Panc1 (cell line): ENCODE data around the gene RBP5. TPM values are rescaled to one million over a fixed set of nuclear protein-coding genes. Genes with fewer than 3 reads are reported as not detected.

Source experiments
- ATAC-seq: fragments of 200-7000 bp; cut with Tn5 transposase; 2 replicates; pipeline ENCODE4 v1.9.1; 2020; ENCODE audit warnings: mild to moderate bottlenecking, moderate library complexity
- BruUV-seq: library from RNA; stranded (reverse); fragments of 400-500 nt; replicated peaks from 2 replicates; lab custom pipeline; 2021; lab: Mats Ljungman, UMichigan
- CTCF ChIA-PET: fragments of 300-600 bp; sonication (Branson Sonifier 250); formaldehyde crosslinking; loops from one replicate; lab custom pipeline; 2022; ENCODE audit warnings: antibody characterized with exemption; lab: Charles Lee
- POLR2A ChIA-PET: fragments of 300-600 bp; sonication (Branson Sonifier 250); formaldehyde crosslinking; loops from one replicate; lab custom pipeline; 2022; ENCODE audit warnings: antibody characterized with exemption; lab: Charles Lee
- DNase-seq: peaks from one replicate; pipeline ENCODE4 v3.0.0-alpha.2; 2010; ENCODE audit warnings: low read depth, low spot score
- H3K27ac ChIP-seq: 2 replicates; pipeline ENCODE4 v1.5.1; 2011; ENCODE audit warnings: mild to moderate bottlenecking, low read length, inconsistent platforms
- H3K27me3 ChIP-seq: fragments of 200-500 bp; sonication (Bioruptor generic); 2 replicates; pipeline ENCODE4 v1.6.0; 2014; ENCODE audit warnings: low read length, inconsistent platforms; ENCODE audit not compliant: control insufficient read depth, insufficient read depth
- H3K36me3 ChIP-seq: fragments of 200-500 bp; sonication (Bioruptor generic); 2 replicates; pipeline ENCODE4 v1.5.1; 2014; ENCODE audit warnings: inconsistent platforms, mild to moderate bottlenecking, low read length, moderate library complexity; ENCODE audit not compliant: control insufficient read depth, insufficient read depth
- H3K4me1 ChIP-seq: 2 replicates; pipeline ENCODE4 v1.5.1; 2011; ENCODE audit warnings: inconsistent platforms, mild to moderate bottlenecking, low read length, moderate library complexity; ENCODE audit not compliant: control insufficient read depth, insufficient read depth
- H3K4me3 ChIP-seq, 2 experiments: 2 replicates each; pipeline ENCODE4 v1.5.1; 2011 to 2012; ENCODE audit warnings: low read depth in 2 of 2, low read length in 2 of 2, mild to moderate bottlenecking in 2 of 2, inconsistent platforms in 1 of 2, moderate library complexity in 1 of 2
- H3K9me3 ChIP-seq: fragments of 200-500 bp; sonication (Bioruptor generic); 2 replicates; pipeline ENCODE4 v1.5.1; 2014; ENCODE audit warnings: low read depth, mild to moderate bottlenecking, inconsistent platforms, low read length, moderate library complexity; ENCODE audit not compliant: control insufficient read depth, insufficient read depth
- POLR2AphosphoS5 ChIP-seq: IDR thresholded peaks from 2 replicates; pipeline ENCODE4 v1.6.1; 2012; ENCODE audit warnings: mild to moderate bottlenecking, low read depth, low read length, moderate library complexity
- SIN3A ChIP-seq: IDR thresholded peaks from 2 replicates; pipeline ENCODE4 v1.6.1; 2012; ENCODE audit warnings: low read depth, mild to moderate bottlenecking, low read length, moderate library complexity, borderline replicate concordance; ENCODE audit not compliant: insufficient read depth
- TCF7L2 ChIP-seq: IDR thresholded peaks from 2 replicates; pipeline ENCODE4 v1.6.1; 2011; ENCODE audit warnings: mild to moderate bottlenecking, low read depth, low read length, inconsistent platforms
- in situ Hi-C: cut with HindIII; loops from 2 replicates; pipeline ENCODE4 v1.10.0; 2016; ENCODE audit warnings: low sequenced_read_pairs, low pct_unique_long_range_greater_than_20kb
- intact Hi-C: fragments of 100-400 bp; cut with micrococcal nuclease; formaldehyde crosslinking; loops from one replicate; pipeline ENCODE4 v1.10.0; 2022; ENCODE audit not compliant: unreplicated experiment
- total RNA-seq: library from RNA; stranded (reverse); gene quantifications from one replicate; pipeline ENCODE4 v1.2.1, GENCODE V29; 2021; ENCODE audit not compliant: unreplicated experiment
- TF ChIP-seq, protein P1 (sequence below), 2 experiments: IDR thresholded peaks; 2 replicates each; pipeline ENCODE4 v1.6.1; 2011 to 2012; ENCODE audit warnings: low read depth in 2 of 2, control low read depth in 1 of 2, low read length in 1 of 2, mild to moderate bottlenecking in 1 of 2, moderate library complexity in 1 of 2; ENCODE audit not compliant: insufficient read depth in 1 of 2
- TF ChIP-seq, protein P2 (sequence below): fragments of 450-650 bp; IDR thresholded peaks from 2 replicates; pipeline ENCODE4 v1.5.1; 2017; ENCODE audit warnings: mild to moderate bottlenecking

RBP5 gene
- total RNA-seq, 1 experiment from 2014 or later, result not detected

DNA sequence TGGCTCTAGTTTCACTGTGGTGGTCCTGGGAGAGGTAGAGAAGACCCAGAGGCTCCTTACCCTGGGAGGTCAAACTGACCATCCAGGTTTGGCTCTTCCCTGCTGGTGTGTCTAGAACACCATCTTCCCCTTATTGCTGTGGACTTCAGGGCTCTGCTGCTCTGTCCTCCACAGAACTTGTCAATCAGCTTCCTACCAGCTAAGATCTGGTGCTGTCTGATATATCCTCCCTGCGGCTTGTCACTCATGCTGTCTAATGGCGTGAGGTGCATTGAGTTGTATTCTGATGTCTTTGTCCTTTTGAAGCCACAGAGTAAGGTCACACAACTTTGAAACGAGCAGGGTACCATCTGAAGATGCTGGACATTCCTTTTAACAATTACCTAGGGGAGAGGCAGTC is 12.5 kb downstream of the RBP5 start:
- no peak for ATAC-seq
- ChIA-PET POLR2A (no interaction called here), CTCF (no interaction called here)
- H3K36me3 ChIP-seq, result no peaks in the 10 kb centered on the region
- no peaks in the 10 kb centered on the region for H3K9me3 ChIP-seq
- H3K4me3 ChIP-seq, result no peak overlapping the region
- H3K27me3 ChIP-seq, result no peaks in the 10 kb centered on the region
- TF ChIP-seq, protein P1, sequence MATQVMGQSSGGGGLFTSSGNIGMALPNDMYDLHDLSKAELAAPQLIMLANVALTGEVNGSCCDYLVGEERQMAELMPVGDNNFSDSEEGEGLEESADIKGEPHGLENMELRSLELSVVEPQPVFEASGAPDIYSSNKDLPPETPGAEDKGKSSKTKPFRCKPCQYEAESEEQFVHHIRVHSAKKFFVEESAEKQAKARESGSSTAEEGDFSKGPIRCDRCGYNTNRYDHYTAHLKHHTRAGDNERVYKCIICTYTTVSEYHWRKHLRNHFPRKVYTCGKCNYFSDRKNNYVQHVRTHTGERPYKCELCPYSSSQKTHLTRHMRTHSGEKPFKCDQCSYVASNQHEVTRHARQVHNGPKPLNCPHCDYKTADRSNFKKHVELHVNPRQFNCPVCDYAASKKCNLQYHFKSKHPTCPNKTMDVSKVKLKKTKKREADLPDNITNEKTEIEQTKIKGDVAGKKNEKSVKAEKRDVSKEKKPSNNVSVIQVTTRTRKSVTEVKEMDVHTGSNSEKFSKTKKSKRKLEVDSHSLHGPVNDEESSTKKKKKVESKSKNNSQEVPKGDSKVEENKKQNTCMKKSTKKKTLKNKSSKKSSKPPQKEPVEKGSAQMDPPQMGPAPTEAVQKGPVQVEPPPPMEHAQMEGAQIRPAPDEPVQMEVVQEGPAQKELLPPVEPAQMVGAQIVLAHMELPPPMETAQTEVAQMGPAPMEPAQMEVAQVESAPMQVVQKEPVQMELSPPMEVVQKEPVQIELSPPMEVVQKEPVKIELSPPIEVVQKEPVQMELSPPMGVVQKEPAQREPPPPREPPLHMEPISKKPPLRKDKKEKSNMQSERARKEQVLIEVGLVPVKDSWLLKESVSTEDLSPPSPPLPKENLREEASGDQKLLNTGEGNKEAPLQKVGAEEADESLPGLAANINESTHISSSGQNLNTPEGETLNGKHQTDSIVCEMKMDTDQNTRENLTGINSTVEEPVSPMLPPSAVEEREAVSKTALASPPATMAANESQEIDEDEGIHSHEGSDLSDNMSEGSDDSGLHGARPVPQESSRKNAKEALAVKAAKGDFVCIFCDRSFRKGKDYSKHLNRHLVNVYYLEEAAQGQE (IDR thresholded peaks at IDR 0.05; ENCODE audit: insufficient read depth in 1 of 2, low read depth in 2 of 2, low read length in 1 of 2), result no peak
- TF ChIP-seq, protein P2, sequence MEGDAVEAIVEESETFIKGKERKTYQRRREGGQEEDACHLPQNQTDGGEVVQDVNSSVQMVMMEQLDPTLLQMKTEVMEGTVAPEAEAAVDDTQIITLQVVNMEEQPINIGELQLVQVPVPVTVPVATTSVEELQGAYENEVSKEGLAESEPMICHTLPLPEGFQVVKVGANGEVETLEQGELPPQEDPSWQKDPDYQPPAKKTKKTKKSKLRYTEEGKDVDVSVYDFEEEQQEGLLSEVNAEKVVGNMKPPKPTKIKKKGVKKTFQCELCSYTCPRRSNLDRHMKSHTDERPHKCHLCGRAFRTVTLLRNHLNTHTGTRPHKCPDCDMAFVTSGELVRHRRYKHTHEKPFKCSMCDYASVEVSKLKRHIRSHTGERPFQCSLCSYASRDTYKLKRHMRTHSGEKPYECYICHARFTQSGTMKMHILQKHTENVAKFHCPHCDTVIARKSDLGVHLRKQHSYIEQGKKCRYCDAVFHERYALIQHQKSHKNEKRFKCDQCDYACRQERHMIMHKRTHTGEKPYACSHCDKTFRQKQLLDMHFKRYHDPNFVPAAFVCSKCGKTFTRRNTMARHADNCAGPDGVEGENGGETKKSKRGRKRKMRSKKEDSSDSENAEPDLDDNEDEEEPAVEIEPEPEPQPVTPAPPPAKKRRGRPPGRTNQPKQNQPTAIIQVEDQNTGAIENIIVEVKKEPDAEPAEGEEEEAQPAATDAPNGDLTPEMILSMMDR, result no peak
- TF ChIP-seq TCF7L2 (no peak), SIN3A (no peak), POLR2AphosphoS5 (no peak)
- BruUV-seq, result no TSS peak
- in situ Hi-C loops, result no loop called here
- intact Hi-C loops, result loop anchor here (10.0 kb wide), 1 partner anchor 171 kb away; the partner anchor contains the start of genes C12orf57 and RNU7-1
- H3K27ac ChIP-seq, result no peak overlapping the region
- H3K4me1 ChIP-seq, result no peaks in the 10 kb centered on the region
- DNase-seq, result no peak

DNA sequence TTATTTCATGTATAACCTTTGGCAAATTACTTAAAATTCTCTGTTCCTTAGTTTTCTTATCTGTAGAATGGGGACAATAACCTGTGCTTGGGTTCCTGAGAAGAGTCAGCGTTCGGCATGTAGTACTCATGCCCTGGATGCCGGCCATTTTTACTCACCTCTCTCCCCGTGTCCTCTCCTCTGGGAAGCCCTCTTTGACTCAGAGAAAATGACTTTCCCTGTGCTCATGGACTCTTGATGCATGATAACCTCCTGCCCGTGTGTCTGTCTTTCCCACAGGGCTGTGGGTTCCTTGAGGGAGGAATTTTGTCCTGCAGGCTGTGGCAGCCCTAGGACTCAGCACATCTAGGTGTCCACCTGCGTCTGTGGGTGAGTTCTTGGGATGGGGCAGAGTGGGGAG is 13.8 kb downstream of the RBP5 start:
- intact Hi-C loops, result loop anchor here (10.0 kb wide), 1 partner anchor 170 kb away; the partner anchor contains the start of genes C12orf57 and RNU7-1
- BruUV-seq, result no TSS peak
- Histone ChIP-seq H3K9me3 (no peaks in the 10 kb centered on the region), H3K27ac (no peak overlapping the region), H3K4me3 (no peak overlapping the region), H3K4me1 (no peaks in the 10 kb centered on the region), H3K36me3 (no peaks in the 10 kb centered on the region), H3K27me3 (no peaks in the 10 kb centered on the region)
- ATAC-seq (no peak), DNase-seq (no peak)
- in situ Hi-C loops, result no loop called here
- ChIA-PET CTCF (no interaction called here), POLR2A (no interaction called here)
- TF ChIP-seq, protein P2, result no peak
- TF ChIP-seq, protein P1 (IDR thresholded peaks at IDR 0.05; ENCODE audit: insufficient read depth in 1 of 2, low read depth in 2 of 2, low read length in 1 of 2), result no peak
- TF ChIP-seq SIN3A (no peak), POLR2AphosphoS5 (no peak), TCF7L2 (no peak)
